Retinal pigment epithelial cell (primary cell): ENCODE measurements around the gene TRPV6.

Source experiments
- DNase-seq: peaks from one replicate; pipeline ENCODE4 v3.0.0-alpha.2; 2010; ENCODE audit warnings: low read depth
- H3K4me3 ChIP-seq: 2 replicates; pipeline ENCODE4 v1.5.1; 2011; ENCODE audit warnings: mild to moderate bottlenecking, low read length, control low read depth, moderate library complexity
- TF ChIP-seq, protein P1 (sequence below): conservative IDR thresholded peaks from 2 replicates; pipeline ENCODE4 v1.5.1; 2011; ENCODE audit warnings: low read depth, low read length, control low read depth, inconsistent platforms

Gene TRPV6

DNA sequence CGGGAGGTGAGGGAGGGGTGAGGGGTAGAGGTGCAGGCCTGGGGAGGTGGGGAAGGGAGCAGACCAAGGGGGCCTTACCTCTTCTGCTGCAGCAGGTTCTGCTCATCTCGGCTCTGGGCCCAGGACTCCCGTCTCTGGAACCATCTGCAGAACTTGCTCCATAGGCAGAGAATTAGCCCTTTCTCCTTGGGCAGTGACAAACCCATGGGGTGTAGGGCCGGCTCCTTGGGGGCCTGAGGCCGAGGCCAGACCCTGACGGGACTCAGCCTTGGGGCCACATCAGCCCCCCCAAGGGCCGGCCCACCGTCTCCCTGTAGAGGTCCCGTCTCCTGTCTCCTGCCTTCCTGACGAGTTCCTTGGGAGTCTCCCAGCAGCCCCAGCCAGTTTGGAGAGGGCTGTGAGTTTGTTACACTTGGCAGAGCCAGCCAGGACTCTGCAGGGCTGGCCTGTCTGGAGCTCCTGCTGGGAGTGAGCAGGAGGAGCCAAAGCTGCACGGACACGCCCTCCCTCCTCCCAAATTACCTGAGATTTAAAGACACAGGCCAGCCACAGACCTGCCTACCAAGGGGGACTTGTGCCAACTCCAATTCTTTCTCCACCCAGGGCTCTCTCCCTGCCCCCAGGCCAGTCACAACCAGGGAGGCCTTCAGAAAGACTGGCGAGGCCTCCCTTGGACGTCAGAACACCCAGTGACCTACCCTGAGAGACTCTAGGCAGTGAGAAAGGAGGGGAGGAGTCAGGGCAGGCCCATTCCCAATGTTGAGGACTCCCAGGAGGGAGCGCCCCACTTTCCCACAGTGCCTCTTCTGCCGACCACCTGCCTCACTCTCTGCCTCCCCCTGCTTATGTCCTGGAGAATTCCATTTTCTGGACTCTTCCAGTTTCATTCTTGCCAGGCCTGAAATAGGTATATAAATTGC, at the start of gene TRPV6:
Gene TRPV6, minus strand, starts transcription at position 435 of the 920 bp plus-strand sequence.
- TF ChIP-seq, protein P1, sequence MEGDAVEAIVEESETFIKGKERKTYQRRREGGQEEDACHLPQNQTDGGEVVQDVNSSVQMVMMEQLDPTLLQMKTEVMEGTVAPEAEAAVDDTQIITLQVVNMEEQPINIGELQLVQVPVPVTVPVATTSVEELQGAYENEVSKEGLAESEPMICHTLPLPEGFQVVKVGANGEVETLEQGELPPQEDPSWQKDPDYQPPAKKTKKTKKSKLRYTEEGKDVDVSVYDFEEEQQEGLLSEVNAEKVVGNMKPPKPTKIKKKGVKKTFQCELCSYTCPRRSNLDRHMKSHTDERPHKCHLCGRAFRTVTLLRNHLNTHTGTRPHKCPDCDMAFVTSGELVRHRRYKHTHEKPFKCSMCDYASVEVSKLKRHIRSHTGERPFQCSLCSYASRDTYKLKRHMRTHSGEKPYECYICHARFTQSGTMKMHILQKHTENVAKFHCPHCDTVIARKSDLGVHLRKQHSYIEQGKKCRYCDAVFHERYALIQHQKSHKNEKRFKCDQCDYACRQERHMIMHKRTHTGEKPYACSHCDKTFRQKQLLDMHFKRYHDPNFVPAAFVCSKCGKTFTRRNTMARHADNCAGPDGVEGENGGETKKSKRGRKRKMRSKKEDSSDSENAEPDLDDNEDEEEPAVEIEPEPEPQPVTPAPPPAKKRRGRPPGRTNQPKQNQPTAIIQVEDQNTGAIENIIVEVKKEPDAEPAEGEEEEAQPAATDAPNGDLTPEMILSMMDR = no peak

DNA sequence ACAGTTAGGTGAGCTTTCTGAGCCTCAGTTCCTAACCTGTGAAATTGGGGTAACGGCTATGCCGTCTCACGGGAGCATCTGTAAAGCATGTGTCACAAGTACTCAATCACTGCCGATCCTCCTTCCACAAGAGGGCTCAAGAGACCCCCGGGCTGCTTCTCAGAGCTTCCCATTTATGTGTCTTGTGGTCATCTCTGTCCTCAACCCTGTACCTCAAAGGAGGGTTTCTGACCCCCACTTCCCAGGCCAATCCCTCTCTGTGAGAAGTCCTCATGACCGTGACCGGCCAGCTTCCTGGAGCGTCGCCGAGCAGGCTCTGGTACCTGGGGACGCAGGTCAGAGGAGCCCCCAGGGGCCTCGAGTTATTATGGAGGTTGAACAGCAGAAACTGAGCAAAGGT, 48.5 kb upstream of the TRPV6 start:
- no peak for DNase-seq
- H3K4me3 ChIP-seq = no peak overlapping the region
- TF ChIP-seq, protein P1 = no peak

More for the DNA sequence above, at the start of gene TRPV6:
- no peak for DNase-seq
- H3K4me3 ChIP-seq = no peak within 1 kb of the TSS

DNA sequence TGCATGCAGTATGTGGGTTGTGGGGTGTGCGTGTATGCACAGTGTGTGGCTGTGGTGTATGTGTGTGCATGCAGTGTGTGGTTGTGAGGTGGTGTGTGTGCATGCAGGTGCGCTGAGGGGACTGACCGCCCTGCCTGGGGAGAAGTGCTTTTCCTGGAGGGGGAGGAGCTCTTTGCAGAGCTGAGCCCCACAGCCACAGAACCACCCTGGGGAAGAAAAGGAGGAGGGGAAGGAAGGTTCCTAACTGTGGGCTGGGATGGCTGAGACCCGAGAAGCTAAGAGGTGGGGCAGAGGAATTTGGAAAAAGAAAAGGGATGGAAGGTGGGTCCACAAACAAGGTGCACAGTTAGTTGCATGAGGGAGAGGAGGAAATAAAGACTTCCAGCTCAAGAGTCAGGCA, 48.1 kb upstream of the TRPV6 start, which contains the start of gene TRPV5:
Gene TRPV5, minus strand, starts transcription at position 123 of the 400 bp plus-strand sequence. CDS start 287 bp downstream, outside the sequence.
- H3K4me3 ChIP-seq = no peak within 1 kb of the TSS
- DNase-seq = no peak
- TF ChIP-seq, protein P1 = no peak

DNA sequence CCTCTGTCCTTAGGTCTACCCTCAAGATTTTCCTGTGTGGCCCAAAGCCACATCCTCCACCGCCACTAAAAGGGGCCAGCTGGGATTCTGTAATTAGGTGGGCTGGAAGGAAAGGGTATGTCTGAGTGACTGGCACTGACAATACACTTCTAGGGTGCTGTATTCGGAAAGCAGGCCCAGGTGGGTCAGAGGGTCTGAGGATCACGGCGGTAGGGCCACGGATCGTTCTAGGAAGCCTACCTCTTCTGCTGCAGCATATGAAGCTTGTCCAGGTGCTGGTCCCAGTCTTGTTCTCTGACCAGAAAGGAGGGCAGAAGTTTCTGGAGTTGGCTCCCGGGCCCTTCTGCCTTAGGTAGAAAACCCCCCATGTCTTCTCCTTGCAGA, 47.5 kb upstream of the TRPV6 start:
- no peak for DNase-seq
- TF ChIP-seq, protein P1 = no peak
- H3K4me3 ChIP-seq = no peak overlapping the region

DNA sequence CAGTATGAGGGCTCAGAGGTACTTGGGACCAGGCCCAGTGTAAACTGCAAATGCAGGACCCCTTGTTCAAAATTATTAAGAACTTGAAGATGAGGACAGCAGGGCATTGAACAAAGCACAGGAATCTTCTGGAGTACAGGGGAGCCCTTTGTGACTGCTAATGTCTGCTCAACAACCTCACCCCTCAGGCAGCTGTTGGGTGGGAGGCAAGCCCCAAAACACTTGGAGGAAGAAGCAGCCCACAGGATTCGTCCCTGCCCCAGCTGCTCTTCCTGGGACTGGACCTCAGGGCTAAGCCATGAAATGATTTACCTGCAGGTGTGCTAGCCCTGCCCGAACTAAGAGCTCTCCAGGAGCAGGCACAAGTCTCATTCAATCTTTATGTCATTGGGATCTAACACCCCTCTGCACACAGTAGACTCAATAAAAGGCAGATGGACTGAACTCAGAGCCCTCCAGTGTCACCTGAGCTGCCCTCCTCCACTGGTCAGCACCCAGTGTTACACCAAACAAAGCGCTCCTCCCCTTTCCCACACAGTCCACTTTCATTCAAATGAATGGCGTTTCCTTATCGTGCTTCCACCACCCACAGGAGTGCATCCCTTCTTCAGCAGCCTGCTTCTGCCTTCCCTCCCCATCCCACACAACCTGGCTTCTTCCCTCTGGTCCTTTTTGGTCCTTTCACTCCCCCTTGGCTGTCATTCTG, 47.0 kb upstream of the TRPV6 start:
- TF ChIP-seq, protein P1 = no peak
- DNase-seq = no peak
- no peak overlapping the region for H3K4me3 ChIP-seq

DNA sequence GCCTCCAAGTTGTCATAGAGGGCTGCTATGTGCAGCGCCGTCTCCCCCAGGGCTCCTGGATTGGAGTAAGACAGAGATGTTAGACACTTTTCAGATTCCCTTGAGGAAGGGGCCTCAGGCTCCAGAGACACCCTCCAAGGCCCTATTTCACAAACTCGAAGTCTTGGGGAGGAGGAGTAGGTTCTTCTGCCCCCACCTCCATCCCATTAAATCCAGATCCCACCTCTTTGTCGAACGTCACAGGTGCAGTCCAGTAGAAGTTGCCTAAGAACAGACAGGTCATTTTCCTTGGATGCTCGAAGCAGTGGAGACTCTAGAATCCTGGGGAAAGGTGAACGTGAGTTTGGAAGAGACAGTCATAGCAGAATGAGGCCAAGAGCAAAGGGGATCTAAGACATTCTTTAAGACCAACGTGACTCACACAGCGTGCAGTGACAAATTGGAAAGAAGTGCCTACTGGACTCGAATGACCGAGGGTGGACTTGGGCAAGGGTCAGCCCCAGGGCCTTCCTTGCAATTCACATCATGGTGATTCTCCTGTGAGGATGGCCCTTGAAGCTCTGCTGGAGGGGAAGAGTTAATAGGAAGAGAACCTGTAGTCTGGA, 44.7 kb upstream of the TRPV6 start:
- TF ChIP-seq, protein P1 = no peak
- no peak for DNase-seq
- no peak overlapping the region for H3K4me3 ChIP-seq
